K562 (cell line): ENCODE measurements around the gene TUT1. TPM values are rescaled to one million over a fixed set of nuclear protein-coding genes. Genes with fewer than 3 reads are reported as not detected.

Experiments used
- CLOCK ChIP-seq: fragments of 250-450 bp; sonication (Bioruptor Pico); IDR thresholded peaks from 2 replicates; pipeline ENCODE4 v1.4.0; 2020; ENCODE audit warnings: mild to moderate bottlenecking, moderate library complexity, borderline replicate concordance
- ELF4 ChIP-seq: fragments of 450-650 bp; formaldehyde crosslinking; IDR thresholded peaks from 2 replicates; pipeline ENCODE4 v1.4.0; 2022; ENCODE audit warnings: missing genetic modification characterization
- MAX ChIP-seq: sonication (generic); formaldehyde crosslinking; IDR thresholded peaks from 2 replicates; pipeline ENCODE4 v1.9.0; 2022; ENCODE audit warnings: mild to moderate bottlenecking, missing genetic modification reagents
- NCOA4 ChIP-seq: fragments of 450-650 bp; IDR thresholded peaks from 2 replicates; pipeline ENCODE4 v1.6.1; 2018; ENCODE audit warnings: mild to moderate bottlenecking; ENCODE audit not compliant: partially characterized antibody
- NFXL1 ChIP-seq: fragments of 450-650 bp; formaldehyde crosslinking; IDR thresholded peaks from 2 replicates; pipeline ENCODE4 v1.4.0; 2021; ENCODE audit warnings: mild to moderate bottlenecking
- POLR2AphosphoS2 ChIP-seq: IDR thresholded peaks from 2 replicates; pipeline ENCODE4 v1.6.1; 2012; ENCODE audit warnings: low read length, improper control_type of control experiment
- POLR2G ChIP-seq: fragments of 200-400 bp; formaldehyde crosslinking; IDR thresholded peaks from 2 replicates; pipeline ENCODE4 v1.6.1; 2017; ENCODE audit warnings: low read depth, mild to moderate bottlenecking, antibody characterized with exemption, low read length, moderate library complexity
- RNF219 ChIP-seq: fragments of 250-450 bp; sonication (Bioruptor Pico); IDR thresholded peaks from 2 replicates; pipeline ENCODE4 v1.5.0; 2022; ENCODE audit warnings: mild to moderate bottlenecking
- SETDB1 ChIP-seq: IDR thresholded peaks from one replicate; pipeline ENCODE4 v1.6.1; 2012; ENCODE audit warnings: low read length, control low read depth, inconsistent platforms
- SREBF1 ChIP-seq: fragments of 150-350 bp; IDR thresholded peaks from 2 replicates; pipeline ENCODE4 v1.6.1; 2014; ENCODE audit warnings: antibody characterized with exemption, low read depth, low read length, borderline replicate concordance
- ZBTB40 ChIP-seq, 2 experiments: fragments of 450-650 bp in 1 of 2; sonication (generic) in 1 of 2; formaldehyde crosslinking in 1 of 2; IDR thresholded peaks; 2 replicates each; pipeline versions ENCODE4 v1.7.1 to v1.9.0; 2016 to 2022; ENCODE audit warnings: inconsistent platforms in 1 of 2, mild to moderate bottlenecking in 1 of 2, missing genetic modification reagents in 1 of 2
- ZNF41 ChIP-seq: fragments of 250-450 bp; sonication (Bioruptor Pico); conservative IDR thresholded peaks from 2 replicates; pipeline ENCODE4 v1.4.0; 2020; ENCODE audit warnings: mild to moderate bottlenecking
- polyA plus RNA-seq, 8 experiments: library from polyadenylated mRNA; depleted of rRNA in 4 of 8; stranded (reverse) in 5 of 8; unstranded in 3 of 8; fragments of >200 nt; fragmentation: Nextera tagmentation in 2 of 8; fragmentation: Illumina TruSeq in 1 of 8; extraction: Ambion mirVana in 2 of 8; extraction: Trizol in 1 of 8; gene quantifications; 2 replicates each; pipeline versions ENCODE4 v1.2.1 to v1.2.3, GENCODE V29; 2011 to 2014; ENCODE audit warnings: inconsistent platforms in 1 of 8, missing spikeins in 1 of 8
- total RNA-seq, 7 experiments: library from RNA; depleted of rRNA in 6 of 7; stranded (reverse); fragments of >200 nt in 6 of 7; fragmentation: Illumina TruSeq in 2 of 7; extraction: Trizol in 2 of 7; gene quantifications; 2 replicates each; pipeline versions ENCODE4 v1.2.1 to v1.2.3, GENCODE V29; 2011 to 2021; ENCODE audit warnings: low replicate concordance in 1 of 7

TUT1 gene
- total and polyA plus RNA-seq, 9 of the 15 experiments (the other 6 are each of a cell fraction or from before 2014, with no cell fraction given): 0.66 to 44.3 (median 15.7) TPM

- no peak for TF ChIP-seq CLOCK (CRISPR knock-in tag)
- TF ChIP-seq RNF219 (CRISPR knock-in tag): no peak
- no peak for TF ChIP-seq SREBF1
- no peak for TF ChIP-seq NCOA4
- TF ChIP-seq NFXL1 (CRISPR knock-in tag): no peak
- peak; percentile 66; the same call in 1 of the 2 replicates for TF ChIP-seq ZBTB40 (IDR thresholded peaks at IDR 0.05)
- no peak for TF ChIP-seq ZBTB40 (CRISPR knock-in tag; IDR thresholded peaks at IDR 0.05)
- TF ChIP-seq MAX (CRISPR knock-in tag): peak; percentile 72
- no peak for TF ChIP-seq POLR2G
- TF ChIP-seq SETDB1: no peak
- no peak for TF ChIP-seq ZNF41 (CRISPR knock-in tag)
- TF ChIP-seq ELF4 (CRISPR knock-in tag): peak; percentile 94
- TF ChIP-seq POLR2AphosphoS2: no peak
Observed at GRCh38 chr11:62553080-62553838, 38.1 kb downstream of the TUT1 start (continued).
